LNCaP clone FGC (cell line): ENCODE data around the gene HYAL1.

Source experiments
- DNase-seq: peaks from one replicate; pipeline ENCODE4 v3.0.0-alpha.2; 2011; ENCODE audit warnings: low read depth
- H3K4me3 ChIP-seq: 2 replicates; pipeline ENCODE4 v1.5.1; 2011; ENCODE audit warnings: mild to moderate bottlenecking, low read depth, low read length, control low read depth
- CTCF ChIP-seq: IDR thresholded peaks from 2 replicates; pipeline ENCODE4 v1.5.1; 2012; ENCODE audit warnings: mild to moderate bottlenecking; ENCODE audit not compliant: control insufficient read depth, insufficient read depth; ENCODE audit errors: extremely low read depth

Gene HYAL1

GRCh38 chr3:50261505-50261904, 41.9 kb downstream of the HYAL1 start:
- no peak for DNase-seq
- H3K4me3 ChIP-seq = peak overlapping the region; percentile 66

GRCh38 chr3:50260942-50261441, 42.4 kb downstream of the HYAL1 start:
- peak overlapping the region; percentile 66 for H3K4me3 ChIP-seq
- no peak for TF ChIP-seq CTCF
- DNase-seq = no peak

More at GRCh38 chr3:50261505-50261904, 41.9 kb downstream of the HYAL1 start:
- no peak for TF ChIP-seq CTCF

- peak overlapping the region; percentile 66 for H3K4me3 ChIP-seq
- peak; percentile 99 for TF ChIP-seq CTCF
- DNase-seq = peak; percentile 52
These were observed 43.1 kb downstream of the HYAL1 start for GRCh38 chr3:50260027-50260941.

GRCh38 chr3:50259432-50260026, 43.8 kb downstream of the HYAL1 start:
- no peak for TF ChIP-seq CTCF
- no peak for DNase-seq
- H3K4me3 ChIP-seq = peak overlapping the region; percentile 66

GRCh38 chr3:50258979-50259378, 44.4 kb downstream of the HYAL1 start:
- H3K4me3 ChIP-seq = no peak overlapping the region
- no peak for DNase-seq
- TF ChIP-seq CTCF = no peak

- no peak for TF ChIP-seq CTCF
- H3K4me3 ChIP-seq = no peak overlapping the region
- no peak for DNase-seq
These were observed 45.2 kb downstream of the HYAL1 start for GRCh38 chr3:50258029-50258680.
